ENCODE measurements around the gene CYP1B1. TPM values are rescaled to one million over a fixed set of nuclear protein-coding genes. Genes with fewer than 3 reads are reported as not detected.

The CYP1B1 gene
- total RNA-seq, 6 donors from 2014 or later, result 12.2 to 86.9 (median 26.1) TPM

DNA sequence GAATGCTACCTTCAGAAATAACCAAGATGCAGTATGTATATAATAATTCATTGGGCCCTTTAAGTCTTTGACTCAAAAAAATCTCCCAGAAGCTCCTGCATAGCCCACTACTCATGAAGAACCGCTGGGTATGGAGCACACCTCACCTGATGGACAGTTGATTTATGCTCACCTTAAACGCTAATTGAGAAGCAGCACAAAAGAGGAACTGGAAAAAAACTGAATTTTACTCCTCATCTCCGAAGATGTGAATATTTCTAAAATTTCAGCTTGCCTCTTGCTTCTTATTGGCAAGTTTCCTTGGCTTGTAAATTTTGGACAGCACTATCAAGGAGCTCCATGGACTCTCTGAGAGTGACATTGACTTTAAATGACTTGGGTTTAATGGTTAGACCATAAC, 5.5 kb downstream of the CYP1B1 start:
- H3K27me3 ChIP-seq, result peaks cover 0 to 2% (median 0%) of the 10 kb centered on the region in 4 donors
- H3K9me3 ChIP-seq, result no peaks in the 10 kb centered on the region
- DNase-seq (no peak), ATAC-seq (ENCODE audit: low FRiP score in 2 of 2) (no peak)
- 83 to 90% methylated on average over 3 of the region's 3 CpGs for WGBS, 2 donors
- no peak overlapping the region for H3K4me3 ChIP-seq
- H3K27ac ChIP-seq, result no peak overlapping the region
- no peak for TF ChIP-seq EP300 (IDR thresholded peaks at IDR 0.05)
- no peak for TF ChIP-seq POLR2A (IDR thresholded peaks at IDR 0.05)
- TF ChIP-seq POLR2AphosphoS5 (IDR thresholded peaks at IDR 0.05), result no peak
- TF ChIP-seq, protein P1, sequence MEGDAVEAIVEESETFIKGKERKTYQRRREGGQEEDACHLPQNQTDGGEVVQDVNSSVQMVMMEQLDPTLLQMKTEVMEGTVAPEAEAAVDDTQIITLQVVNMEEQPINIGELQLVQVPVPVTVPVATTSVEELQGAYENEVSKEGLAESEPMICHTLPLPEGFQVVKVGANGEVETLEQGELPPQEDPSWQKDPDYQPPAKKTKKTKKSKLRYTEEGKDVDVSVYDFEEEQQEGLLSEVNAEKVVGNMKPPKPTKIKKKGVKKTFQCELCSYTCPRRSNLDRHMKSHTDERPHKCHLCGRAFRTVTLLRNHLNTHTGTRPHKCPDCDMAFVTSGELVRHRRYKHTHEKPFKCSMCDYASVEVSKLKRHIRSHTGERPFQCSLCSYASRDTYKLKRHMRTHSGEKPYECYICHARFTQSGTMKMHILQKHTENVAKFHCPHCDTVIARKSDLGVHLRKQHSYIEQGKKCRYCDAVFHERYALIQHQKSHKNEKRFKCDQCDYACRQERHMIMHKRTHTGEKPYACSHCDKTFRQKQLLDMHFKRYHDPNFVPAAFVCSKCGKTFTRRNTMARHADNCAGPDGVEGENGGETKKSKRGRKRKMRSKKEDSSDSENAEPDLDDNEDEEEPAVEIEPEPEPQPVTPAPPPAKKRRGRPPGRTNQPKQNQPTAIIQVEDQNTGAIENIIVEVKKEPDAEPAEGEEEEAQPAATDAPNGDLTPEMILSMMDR (IDR thresholded peaks at IDR 0.05), result no peak
- H3K4me1 ChIP-seq, result peaks cover 9 to 22% (median 16%) of the 10 kb centered on the region in 4 donors
- H3K36me3 ChIP-seq, result no peaks in the 10 kb centered on the region

GRCh38 chr2:38068234-38068633, 7.7 kb downstream of the CYP1B1 start:
- Histone ChIP-seq H3K9me3 (no peaks in the 10 kb centered on the region), H3K27me3 (no peaks in the 10 kb centered on the region), H3K27ac (no peak overlapping the region), H3K36me3 (no peaks in the 10 kb centered on the region), H3K4me3 (no peak overlapping the region), H3K4me1 (peaks cover 0 to 11% (median under 1%) of the 10 kb centered on the region in 4 donors)
- ATAC-seq (ENCODE audit: low FRiP score in 2 of 2), result no peak
- TF ChIP-seq POLR2AphosphoS5 (IDR thresholded peaks at IDR 0.05), result no peak
- TF ChIP-seq, protein P1 (IDR thresholded peaks at IDR 0.05), result no peak
- no peak for TF ChIP-seq POLR2A (IDR thresholded peaks at IDR 0.05)
- no peak for TF ChIP-seq EP300 (IDR thresholded peaks at IDR 0.05)
- 83 to 86% methylated on average over 4 of the region's 4 CpGs for WGBS, 2 donors
- no peak for DNase-seq

DNA sequence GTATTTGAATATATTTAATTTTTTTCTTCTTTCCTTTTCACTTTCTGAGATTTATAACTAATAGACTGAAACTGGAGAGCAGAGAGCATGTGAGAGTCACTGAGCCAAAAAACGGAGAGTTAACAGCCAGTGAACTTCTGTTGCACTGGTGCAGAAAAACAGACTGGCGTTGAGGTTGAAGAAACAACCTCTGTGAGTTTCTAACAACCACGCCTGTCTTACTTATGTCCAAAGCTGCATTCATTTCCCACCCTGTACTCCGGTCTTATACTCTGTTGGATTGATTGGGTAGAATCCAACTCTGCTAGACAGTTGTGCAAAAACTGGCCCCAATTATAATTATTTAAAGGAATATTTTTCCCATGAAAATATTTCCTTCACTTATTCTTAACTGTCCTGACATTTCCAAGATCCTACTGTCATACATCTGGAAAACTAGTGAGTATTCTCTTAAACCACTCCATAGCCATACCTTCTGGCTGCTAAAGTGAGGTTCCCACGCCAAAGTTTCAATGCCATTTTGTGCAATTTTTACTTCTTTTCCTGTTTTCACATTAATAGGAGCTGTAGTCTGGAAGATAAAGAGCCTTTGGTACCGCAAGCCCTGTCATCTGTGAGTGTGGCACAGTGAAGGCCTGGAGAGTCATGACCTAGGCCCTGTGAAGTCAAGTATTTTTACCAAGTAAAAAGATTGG, 9.4 kb downstream of the CYP1B1 start:
- Histone ChIP-seq H3K27ac (no peak overlapping the region), H3K9me3 (no peaks in the 10 kb centered on the region), H3K27me3 (no peaks in the 10 kb centered on the region), H3K4me1 (peaks cover 0 to 6% (median 0%) of the 10 kb centered on the region in 4 donors), H3K4me3 (no peak overlapping the region), H3K36me3 (no peaks in the 10 kb centered on the region)
- DNase-seq (no peak), ATAC-seq (ENCODE audit: low FRiP score in 2 of 2) (peak in 1 of 2 donors; percentile 53)
- no peak for TF ChIP-seq POLR2AphosphoS5 (IDR thresholded peaks at IDR 0.05)
- no peak for TF ChIP-seq EP300 (IDR thresholded peaks at IDR 0.05)
- WGBS, 2 donors, result 86% methylated on average over 6 of the region's 6 CpGs

GRCh38 chr2:38065502-38066135, 10.3 kb downstream of the CYP1B1 start:
- Histone ChIP-seq H3K36me3 (no peaks in the 10 kb centered on the region), H3K9me3 (no peaks in the 10 kb centered on the region), H3K27me3 (no peaks in the 10 kb centered on the region), H3K4me3 (no peak overlapping the region), H3K4me1 (peaks cover 0 to 5% (median 0%) of the 10 kb centered on the region in 4 donors), H3K27ac (no peak overlapping the region)
- 81 to 93% methylated on average over 6 of the region's 6 CpGs for WGBS, 2 donors
- DNase-seq (no peak), ATAC-seq (ENCODE audit: low FRiP score in 2 of 2) (peak in 1 of 2 donors; percentile 26)
- TF ChIP-seq POLR2AphosphoS5 (IDR thresholded peaks at IDR 0.05), result no peak
- TF ChIP-seq, protein P1 (IDR thresholded peaks at IDR 0.05), result no peak
- TF ChIP-seq POLR2A (IDR thresholded peaks at IDR 0.05), result no peak
- no peak for TF ChIP-seq EP300 (IDR thresholded peaks at IDR 0.05)

DNA sequence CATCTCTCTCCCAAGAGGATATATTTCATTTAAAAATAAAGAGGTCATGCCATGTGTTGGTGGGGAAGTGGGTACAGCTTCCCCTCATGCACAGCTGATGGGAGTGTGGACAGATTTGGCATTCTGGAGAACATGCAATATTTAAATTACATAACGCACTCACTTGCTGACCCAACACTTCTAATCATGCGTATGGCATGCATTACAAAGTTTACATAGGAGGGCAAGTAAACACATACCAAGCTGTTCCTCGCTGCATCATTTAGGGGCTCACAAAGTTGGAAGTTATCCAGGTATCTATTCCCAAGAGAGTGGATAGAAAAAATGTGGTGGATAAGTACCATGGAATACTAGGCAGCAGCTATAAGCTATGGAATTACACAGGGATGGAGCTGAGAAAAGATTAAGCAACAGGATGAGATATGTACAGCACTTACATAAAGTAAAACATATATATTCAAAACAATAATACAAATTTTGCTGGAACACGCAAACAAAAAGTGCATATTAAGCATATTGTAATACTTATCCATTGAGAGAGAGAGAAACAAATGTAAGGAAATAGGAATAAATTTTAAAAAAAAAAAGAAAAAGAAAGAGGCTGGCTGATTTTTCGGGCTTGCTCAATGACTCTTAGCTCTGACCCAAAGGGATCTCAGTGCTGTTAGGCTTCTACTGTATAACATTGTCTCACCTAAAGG, 11.0 kb downstream of the CYP1B1 start:
- H3K4me1 ChIP-seq, result peaks cover 0 to 5% (median 0%) of the 10 kb centered on the region in 4 donors
- DNase-seq, result no peak
- H3K27ac ChIP-seq, result no peak overlapping the region
- H3K36me3 ChIP-seq, result no peaks in the 10 kb centered on the region
- peak in 1 of 2 donors; percentile 34 for ATAC-seq (ENCODE audit: low FRiP score in 2 of 2)
- H3K27me3 ChIP-seq, result no peaks in the 10 kb centered on the region
- no peaks in the 10 kb centered on the region for H3K9me3 ChIP-seq
- WGBS, 2 donors, result 74 to 78% methylated on average over 5 of the region's 5 CpGs
- no peak overlapping the region for H3K4me3 ChIP-seq
- no peak for TF ChIP-seq EP300 (IDR thresholded peaks at IDR 0.05)
- TF ChIP-seq POLR2AphosphoS5 (IDR thresholded peaks at IDR 0.05), result no peak
- no peak for TF ChIP-seq POLR2A (IDR thresholded peaks at IDR 0.05)

Data from upper lobe of left lung (tissue), 6 donors.